IPS DF 6.9 (cell line): ENCODE results near the gene IMMP2L.

Experiments
- DNase-seq: peaks from one replicate; pipeline ENCODE4 v3.0.0-alpha.2; 2013; ENCODE audit warnings: low read depth, low spot score
- H3K27ac ChIP-seq: one replicate; pipeline ENCODE4 v1.5.1; 2013; ENCODE audit warnings: low read length, control low read depth
- H3K27me3 ChIP-seq: 2 replicates; pipeline ENCODE4 v1.6.1; 2013; ENCODE audit warnings: mild to moderate bottlenecking, low read length; ENCODE audit not compliant: control insufficient read depth, insufficient read depth
- H3K36me3 ChIP-seq: 2 replicates; pipeline ENCODE4 v1.6.1; 2013; ENCODE audit warnings: low read length; ENCODE audit not compliant: control insufficient read depth, insufficient read depth
- H3K4me1 ChIP-seq: 2 replicates; pipeline ENCODE4 v1.6.1; 2013; ENCODE audit warnings: low read length; ENCODE audit not compliant: control insufficient read depth, insufficient read depth
- H3K4me3 ChIP-seq: 2 replicates; pipeline ENCODE4 v1.5.1; 2013; ENCODE audit warnings: mild to moderate bottlenecking, low read length
- H3K9me3 ChIP-seq: 2 replicates; pipeline ENCODE4 v1.6.1; 2013; ENCODE audit warnings: low read length, inconsistent platforms; ENCODE audit not compliant: control insufficient read depth, insufficient read depth
- WGBS: extraction: QIAGEN DNeasy Blood & Tissue Kit; methylation state at CpG from one replicate; pipeline ENCODE4 v1.1.7; 2013; ENCODE audit warnings: mixed read lengths, missing lambda C conversion rate; ENCODE audit not compliant: insufficient read length, insufficient coverage; 5-methylcytosine and 5-hydroxymethylcytosine counted together

IMMP2L gene

GRCh38 chr7:111529507-111530355, 32.6 kb downstream of the IMMP2L start:
- no peak for DNase-seq
- H3K36me3 ChIP-seq = no peaks in the 10 kb centered on the region
- H3K27ac ChIP-seq = no peak overlapping the region
- no peak overlapping the region for H3K4me3 ChIP-seq
- H3K9me3 ChIP-seq = no peaks in the 10 kb centered on the region
- H3K27me3 ChIP-seq = no peaks in the 10 kb centered on the region
- no peaks in the 10 kb centered on the region for H3K4me1 ChIP-seq
- WGBS = no CpG with 5 or more reads among the region's 1 CpG

GRCh38 chr7:111528331-111528730, 34.0 kb downstream of the IMMP2L start:
- H3K4me3 ChIP-seq = no peak overlapping the region
- no peak for DNase-seq
- H3K27ac ChIP-seq = no peak overlapping the region
- no peaks in the 10 kb centered on the region for H3K4me1 ChIP-seq
- H3K27me3 ChIP-seq = no peaks in the 10 kb centered on the region
- H3K9me3 ChIP-seq = no peaks in the 10 kb centered on the region
- WGBS = 100% methylated on average over 1 of the region's 1 CpG
- no peaks in the 10 kb centered on the region for H3K36me3 ChIP-seq

GRCh38 chr7:111527545-111527944, 34.7 kb downstream of the IMMP2L start:
- no CpG with 5 or more reads among the region's 2 CpGs for WGBS
- Histone ChIP-seq H3K9me3 (no peaks in the 10 kb centered on the region), H3K27ac (no peak overlapping the region), H3K36me3 (no peaks in the 10 kb centered on the region), H3K27me3 (no peaks in the 10 kb centered on the region), H3K4me3 (no peak overlapping the region), H3K4me1 (no peaks in the 10 kb centered on the region)
- no peak for DNase-seq

- Histone ChIP-seq H3K27ac (no peak overlapping the region), H3K36me3 (no peaks in the 10 kb centered on the region), H3K27me3 (no peaks in the 10 kb centered on the region), H3K4me1 (no peaks in the 10 kb centered on the region), H3K9me3 (no peaks in the 10 kb centered on the region), H3K4me3 (no peak overlapping the region)
- no peak for DNase-seq
- no CpG with 5 or more reads among the region's 1 CpG for WGBS
These were observed 37.2 kb downstream of the IMMP2L start for GRCh38 chr7:111525100-111525499.

GRCh38 chr7:111521660-111522059, 40.6 kb downstream of the IMMP2L start:
- Histone ChIP-seq H3K27ac (no peak overlapping the region), H3K4me3 (no peak overlapping the region), H3K4me1 (no peaks in the 10 kb centered on the region), H3K27me3 (no peaks in the 10 kb centered on the region), H3K9me3 (no peaks in the 10 kb centered on the region), H3K36me3 (no peaks in the 10 kb centered on the region)
- no peak for DNase-seq

GRCh38 chr7:111518264-111518663, 44.0 kb downstream of the IMMP2L start:
- H3K9me3 ChIP-seq = no peaks in the 10 kb centered on the region
- no peaks in the 10 kb centered on the region for H3K27me3 ChIP-seq
- no peak overlapping the region for H3K4me3 ChIP-seq
- no peaks in the 10 kb centered on the region for H3K36me3 ChIP-seq
- H3K27ac ChIP-seq = no peak overlapping the region
- H3K4me1 ChIP-seq = no peaks in the 10 kb centered on the region
- no peak for DNase-seq
- no CpG with 5 or more reads among the region's 2 CpGs for WGBS

GRCh38 chr7:111517549-111517951, 44.7 kb downstream of the IMMP2L start:
- Histone ChIP-seq H3K27ac (no peak overlapping the region), H3K4me1 (no peaks in the 10 kb centered on the region), H3K4me3 (no peak overlapping the region), H3K9me3 (no peaks in the 10 kb centered on the region), H3K36me3 (no peaks in the 10 kb centered on the region), H3K27me3 (no peaks in the 10 kb centered on the region)
- no peak for DNase-seq
- WGBS = no CpG with 5 or more reads among the region's 4 CpGs

GRCh38 chr7:111516612-111517011, 45.7 kb downstream of the IMMP2L start:
- Histone ChIP-seq H3K4me1 (no peaks in the 10 kb centered on the region), H3K4me3 (no peak overlapping the region), H3K9me3 (no peaks in the 10 kb centered on the region), H3K27me3 (no peaks in the 10 kb centered on the region), H3K36me3 (no peaks in the 10 kb centered on the region), H3K27ac (no peak overlapping the region)
- DNase-seq = no peak
- no CpG with 5 or more reads among the region's 4 CpGs for WGBS

GRCh38 chr7:111513566-111513965, 48.7 kb downstream of the IMMP2L start:
- no peaks in the 10 kb centered on the region for H3K4me1 ChIP-seq
- no peak overlapping the region for H3K4me3 ChIP-seq
- H3K27ac ChIP-seq = no peak overlapping the region
- H3K36me3 ChIP-seq = no peaks in the 10 kb centered on the region
- no CpG with 5 or more reads among the region's 1 CpG for WGBS
- DNase-seq = no peak
- H3K27me3 ChIP-seq = no peaks in the 10 kb centered on the region
- H3K9me3 ChIP-seq = no peaks in the 10 kb centered on the region

GRCh38 chr7:111511845-111512244, 50.4 kb downstream of the IMMP2L start:
- Histone ChIP-seq H3K4me1 (no peaks in the 10 kb centered on the region), H3K9me3 (no peaks in the 10 kb centered on the region), H3K36me3 (no peaks in the 10 kb centered on the region), H3K4me3 (no peak overlapping the region), H3K27ac (no peak overlapping the region), H3K27me3 (no peaks in the 10 kb centered on the region)
- WGBS = no CpG with 5 or more reads among the region's 4 CpGs
- no peak for DNase-seq
